Erythroblast (primary cell): ENCODE data around the gene CDK6.

Experiments
- DNase-seq, 2 experiments: peaks; one replicate each; lab custom pipeline; 2025; lab: John Stamatoyannopoulos, UW
- GATA1 ChIP-seq: IDR thresholded peaks from 2 replicates; pipeline ENCODE4 v1.6.1; 2011; ENCODE audit warnings: low read depth, mild to moderate bottlenecking, control low read depth, low read length, moderate library complexity
- POLR2A ChIP-seq: IDR thresholded peaks from 2 replicates; pipeline ENCODE4 v1.6.1; 2011; ENCODE audit warnings: mild to moderate bottlenecking, low read length

The CDK6 gene

DNA sequence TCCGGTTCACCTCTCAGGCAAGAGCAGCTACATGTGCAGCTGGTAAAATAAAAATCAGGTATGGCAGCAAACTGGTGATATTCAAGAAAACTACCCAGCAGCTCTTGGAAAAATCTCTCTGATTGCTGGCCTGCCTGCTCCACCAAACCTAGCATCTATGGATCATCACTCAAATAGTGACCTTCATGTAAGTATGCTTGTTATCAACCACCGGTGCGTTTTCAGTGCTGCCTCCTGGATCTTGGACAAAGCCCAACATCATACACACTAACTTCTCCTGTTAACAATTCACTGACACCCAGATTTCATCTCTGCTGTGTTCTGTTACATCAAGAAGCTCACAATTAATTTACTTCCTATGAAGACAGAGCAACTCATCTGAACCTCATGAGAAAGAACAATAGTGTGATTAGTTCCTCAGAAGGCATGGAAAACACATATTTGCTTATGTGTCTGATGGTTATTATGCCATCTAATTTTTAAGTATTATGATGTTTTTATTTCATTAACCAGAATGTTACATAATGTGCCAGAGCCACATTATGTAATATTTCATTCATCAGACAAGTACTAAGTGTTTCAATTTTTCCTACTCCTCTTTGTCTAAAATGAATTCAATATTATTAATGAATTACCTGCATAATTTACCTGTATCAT, 8.8 kb downstream of the CDK6 start:
- TF ChIP-seq GATA1 (no peak), POLR2A (no peak)
- DNase-seq, result peak in 1 of 2 experiments; percentile 20

DNA sequence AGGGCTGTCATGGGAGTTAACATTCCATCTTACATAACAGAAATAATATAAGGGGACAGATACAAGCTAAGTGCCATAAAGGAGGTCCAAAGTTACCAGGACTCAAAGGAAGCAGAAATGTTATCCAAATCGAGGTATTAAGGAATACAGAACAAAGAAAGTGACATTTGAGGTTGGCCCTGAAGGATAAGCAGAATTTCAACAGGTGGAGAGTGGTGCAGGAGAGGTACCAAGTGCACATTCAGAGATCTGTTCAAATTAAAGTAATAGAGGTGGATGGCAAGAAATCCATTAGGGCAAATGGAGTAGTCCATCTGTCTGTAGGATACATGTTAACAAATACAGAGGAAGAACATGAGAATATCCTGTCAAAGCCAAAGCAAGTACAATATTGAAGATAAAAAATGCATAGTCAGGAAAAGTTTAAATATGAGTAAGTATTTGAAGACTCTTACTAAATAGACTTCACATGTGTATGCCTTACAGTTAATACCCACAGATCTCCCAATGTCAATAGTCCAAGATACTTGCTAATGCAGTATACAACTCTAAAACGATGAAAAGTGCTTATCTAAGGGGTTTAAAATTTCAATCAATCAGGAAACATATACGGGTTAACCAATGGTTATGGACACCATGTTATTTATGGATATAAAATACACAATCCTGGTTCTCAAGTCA, 10.0 kb downstream of the CDK6 start:
- DNase-seq, result no peak
- TF ChIP-seq POLR2A, result no peak
- no peak for TF ChIP-seq GATA1

DNA sequence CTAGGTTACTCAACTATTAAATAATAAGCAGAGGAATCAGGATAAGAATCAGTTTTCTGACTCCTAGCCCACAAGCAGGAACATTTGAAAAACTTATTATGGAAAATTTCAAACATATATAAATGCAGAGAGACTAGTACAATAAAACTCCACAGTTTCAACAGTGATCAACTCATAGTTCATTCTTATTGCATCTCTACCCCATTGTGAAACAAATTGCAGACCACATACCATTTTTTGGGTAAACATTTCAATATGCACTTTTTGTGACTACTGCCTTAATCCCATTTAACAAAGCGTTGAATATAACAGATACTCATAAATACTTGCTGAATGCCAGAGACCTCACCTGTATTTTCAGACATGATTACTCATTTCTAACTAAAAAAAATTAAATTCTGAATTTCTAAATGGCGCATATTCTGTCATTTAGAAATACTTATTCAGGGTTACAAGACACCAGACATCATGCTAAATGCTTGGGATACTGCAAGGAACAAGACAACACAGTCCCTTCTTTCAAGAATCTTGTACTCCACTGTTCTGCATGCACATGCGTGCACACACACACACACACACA, 11.4 kb downstream of the CDK6 start:
- DNase-seq, result peak in 1 of 2 experiments; percentile 7
- TF ChIP-seq GATA1 (no peak), POLR2A (no peak)

DNA sequence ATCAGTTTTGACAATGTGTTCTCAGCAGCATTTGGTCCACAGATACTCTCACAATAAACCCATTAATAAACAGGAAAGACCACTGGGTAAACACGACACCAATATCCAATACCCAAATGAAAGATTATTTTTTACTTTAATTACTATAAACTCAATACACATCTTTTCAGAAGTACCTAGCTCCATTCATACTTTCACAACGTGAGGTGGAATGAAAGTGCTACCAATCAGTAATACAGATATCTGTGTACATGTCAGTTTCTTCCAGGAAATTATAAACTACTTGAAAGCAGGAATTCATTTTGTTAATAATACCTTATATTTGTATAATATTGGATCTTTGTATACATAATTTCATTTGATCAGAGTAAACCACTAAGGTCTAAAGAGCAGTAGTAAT, 11.9 kb downstream of the CDK6 start:
- TF ChIP-seq POLR2A, result no peak
- TF ChIP-seq GATA1, result no peak
- no peak for DNase-seq

DNA sequence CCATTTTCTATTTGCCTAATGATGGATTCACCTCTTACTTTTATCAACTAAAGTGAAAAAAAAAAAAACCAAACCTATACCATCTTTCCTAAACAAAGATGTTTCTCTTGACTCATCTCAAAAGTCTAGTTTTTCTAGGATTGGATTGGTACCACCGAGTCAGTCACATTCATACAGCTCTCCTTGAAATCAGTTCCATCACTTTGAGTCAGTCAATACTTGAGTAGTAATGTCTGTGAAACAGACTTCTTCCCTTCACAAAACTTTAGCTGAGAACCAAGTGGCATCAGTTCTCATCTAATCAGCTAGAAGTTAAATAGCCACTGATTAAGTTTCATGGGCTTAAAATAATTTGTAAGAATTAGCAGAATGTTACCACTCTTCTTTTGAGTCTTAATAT, 13.3 kb downstream of the CDK6 start:
- TF ChIP-seq GATA1 (no peak), POLR2A (no peak)
- DNase-seq, result no peak

DNA sequence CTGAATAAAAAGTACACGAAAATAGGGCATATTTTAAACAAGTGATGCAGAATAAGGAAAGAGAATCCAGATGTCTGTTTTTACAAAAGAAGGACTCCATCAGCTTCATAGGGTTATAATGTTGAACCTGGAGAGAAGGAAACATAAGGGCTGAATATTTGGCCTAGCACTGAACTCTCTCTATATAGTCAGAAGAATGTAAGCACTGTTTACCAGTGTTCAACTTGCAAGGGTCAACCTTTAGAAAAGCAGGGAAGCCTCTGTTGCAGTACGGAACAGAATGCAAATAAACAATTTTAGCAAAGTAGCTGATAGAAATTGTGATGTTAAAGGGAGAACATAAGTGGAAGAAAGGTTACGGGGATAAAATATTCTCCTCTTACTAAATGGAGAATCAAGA, 16.2 kb downstream of the CDK6 start:
- no peak for DNase-seq
- no peak for TF ChIP-seq POLR2A
- no peak for TF ChIP-seq GATA1

DNA sequence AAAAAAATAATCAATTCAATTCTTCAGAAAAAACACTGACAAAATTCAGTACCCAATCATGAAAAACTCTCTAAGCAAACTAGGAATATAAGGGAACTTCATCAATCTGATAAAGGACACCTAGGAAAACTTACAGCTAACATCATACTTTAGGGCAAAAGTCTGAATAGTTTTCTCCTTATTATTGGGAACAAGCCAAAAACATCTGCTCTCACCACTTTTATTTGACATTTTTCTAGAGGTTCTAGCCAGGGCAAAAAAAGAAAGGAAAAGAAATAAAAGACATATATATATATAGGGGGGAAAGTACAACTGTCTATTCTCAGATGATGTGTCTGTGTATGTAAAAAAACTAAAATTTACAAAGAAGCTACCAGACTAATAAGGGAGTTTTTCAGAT, 19.0 kb downstream of the CDK6 start:
- TF ChIP-seq GATA1, result no peak
- TF ChIP-seq POLR2A, result no peak
- no peak for DNase-seq

DNA sequence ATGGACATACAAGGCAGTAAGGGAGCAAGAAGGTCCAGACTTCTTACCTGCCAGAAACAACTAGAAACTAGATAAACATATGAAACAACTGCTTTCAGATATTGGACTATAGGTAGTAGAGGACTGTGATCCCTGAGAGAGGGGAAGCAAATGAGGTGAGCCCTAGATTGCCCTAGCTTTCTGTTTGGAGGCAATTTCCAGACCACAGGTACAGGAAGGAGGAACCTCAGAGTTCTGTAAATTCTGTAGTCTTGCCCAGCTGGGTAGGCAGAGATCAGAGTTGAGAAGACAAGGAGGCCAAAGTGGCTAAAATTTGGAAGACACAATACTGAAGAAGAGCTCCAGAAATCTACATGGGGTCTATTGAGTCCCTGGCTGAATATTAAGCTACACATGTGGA, 21.0 kb downstream of the CDK6 start:
- no peak for TF ChIP-seq GATA1
- no peak for TF ChIP-seq POLR2A
- no peak for DNase-seq

DNA sequence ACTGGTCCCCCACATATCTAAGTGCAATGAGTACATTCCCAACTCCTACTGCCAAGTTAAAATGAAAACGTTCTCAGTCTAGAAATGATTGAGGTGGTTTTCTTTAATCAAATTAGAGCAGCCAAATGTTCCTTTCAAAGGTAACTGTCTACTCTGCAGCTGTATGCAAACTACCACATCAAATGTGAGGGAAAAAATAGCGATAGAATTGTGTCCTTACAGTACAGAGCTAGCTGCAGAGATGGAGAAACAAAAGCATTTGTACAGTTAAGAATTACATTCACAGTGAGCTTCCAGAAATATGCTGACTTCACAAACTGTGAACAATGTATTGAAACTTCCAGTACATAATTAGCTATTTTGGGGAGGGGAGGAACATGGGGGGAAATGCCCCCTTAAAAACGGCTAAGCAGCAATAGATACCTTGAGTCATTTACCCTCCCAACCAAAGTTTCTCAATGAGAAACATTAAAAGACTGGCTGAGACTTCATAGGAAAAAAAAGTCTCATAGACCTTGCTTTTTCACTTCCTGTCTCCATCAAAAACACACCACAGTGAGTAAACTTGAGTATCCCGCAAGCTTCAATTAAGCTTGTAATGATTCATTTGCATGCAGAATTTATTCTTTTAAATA, 22.9 kb downstream of the CDK6 start:
- TF ChIP-seq POLR2A, result no peak
- TF ChIP-seq GATA1, result no peak
- DNase-seq, result no peak

DNA sequence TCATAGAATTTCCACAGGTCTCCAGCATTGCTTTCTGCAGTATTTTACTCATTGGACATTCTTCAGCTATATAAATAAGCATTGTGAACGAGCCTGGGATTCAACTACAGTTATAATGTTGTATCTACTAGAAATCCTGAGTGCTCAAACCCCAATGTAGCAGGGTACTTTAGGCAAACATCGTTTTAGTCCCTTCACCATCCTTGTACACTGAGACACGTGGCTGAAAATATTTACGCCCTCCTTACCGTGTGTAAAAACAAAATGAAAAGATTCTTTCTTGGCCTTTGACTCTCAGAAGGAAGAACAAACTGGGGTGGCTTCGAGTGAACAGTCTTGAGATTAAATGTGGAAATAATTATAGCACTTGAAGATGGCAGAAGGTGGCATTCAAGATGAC, 25.2 kb downstream of the CDK6 start:
- no peak for DNase-seq
- TF ChIP-seq GATA1 (no peak), POLR2A (no peak)

DNA sequence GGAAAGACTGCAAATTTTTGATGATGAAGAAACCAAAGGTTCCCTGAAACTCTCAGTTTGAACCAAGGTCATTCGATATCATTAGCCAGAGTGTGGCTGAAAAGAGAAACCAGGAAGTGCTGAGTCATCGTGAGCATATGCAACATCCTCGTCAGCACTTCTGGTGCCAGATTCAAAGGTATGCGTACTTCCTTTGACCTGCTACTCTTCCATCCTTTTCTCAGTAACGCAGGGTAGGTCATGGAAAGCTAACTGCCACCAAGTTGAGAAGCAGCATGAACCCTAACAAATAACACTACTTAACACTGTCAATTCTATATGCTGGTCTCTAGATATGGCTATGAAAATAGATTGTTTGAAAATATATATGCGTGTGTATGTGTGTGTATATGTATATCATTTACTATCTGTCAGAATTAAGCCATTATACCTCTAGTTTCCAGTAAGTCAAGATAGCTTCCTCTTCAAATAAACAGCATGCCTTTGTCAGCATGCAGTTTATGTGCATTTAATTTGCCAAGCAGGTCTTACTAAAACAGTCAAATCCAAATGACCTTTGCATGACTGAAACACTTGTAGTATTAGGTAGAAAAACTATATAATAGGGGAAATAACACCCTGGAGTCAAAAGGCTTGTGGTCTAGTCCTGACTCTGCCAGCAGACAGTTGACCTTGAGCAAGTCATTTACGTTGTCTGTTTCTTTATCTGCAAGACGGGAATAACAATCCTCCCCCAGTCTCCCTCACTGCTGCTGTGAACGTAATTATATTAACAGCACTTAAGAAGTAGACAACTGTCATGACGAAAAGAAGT, 26.4 kb downstream of the CDK6 start:
- TF ChIP-seq GATA1 (no peak), POLR2A (peak; percentile 30)
- DNase-seq, result peak; percentile 88 to 92

DNA sequence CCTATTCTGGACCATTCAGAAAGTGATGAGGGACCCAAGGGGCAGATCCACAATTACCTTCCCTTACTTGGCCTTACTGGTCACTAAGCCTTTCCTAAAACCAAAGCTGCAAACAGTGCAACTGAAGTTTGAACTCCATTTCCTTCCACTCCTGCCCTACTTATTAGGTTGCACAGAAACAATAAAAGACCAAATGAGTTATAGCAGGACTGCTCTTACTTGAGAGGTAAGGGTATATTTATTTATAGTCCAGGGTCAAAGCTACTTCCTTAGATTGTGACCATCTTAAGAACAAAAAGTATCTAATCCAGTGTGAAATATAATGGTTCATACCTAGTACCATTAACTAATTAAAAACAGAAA, 27.0 kb downstream of the CDK6 start:
- DNase-seq, result no peak
- TF ChIP-seq POLR2A (no peak), GATA1 (no peak)

DNA sequence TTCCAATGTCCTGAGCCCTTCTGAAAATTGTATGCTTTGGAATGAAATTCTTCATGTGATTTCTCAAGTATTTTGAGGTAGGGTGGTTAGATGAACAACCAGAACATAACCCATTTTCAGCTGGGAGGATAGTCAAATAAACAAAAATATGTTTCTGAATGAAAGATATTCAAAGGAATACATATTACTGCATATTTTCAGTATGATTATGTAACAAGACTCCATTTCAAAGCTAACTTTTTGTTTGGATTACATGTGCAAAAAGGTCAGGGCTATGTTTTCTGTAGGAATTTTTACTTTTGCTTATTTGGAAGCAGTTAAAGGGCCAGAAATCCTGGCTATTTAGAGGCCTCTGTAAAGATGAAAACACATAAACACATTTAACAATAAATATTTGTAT, 27.7 kb downstream of the CDK6 start:
- DNase-seq, result no peak
- TF ChIP-seq GATA1 (no peak), POLR2A (no peak)
